PC-3 (cell line): Measurements from ENCODE around the gene GAL. TPM values are rescaled to one million over a fixed set of nuclear protein-coding genes. Genes with fewer than 3 reads are reported as not detected.

Experiments
- ATAC-seq: fragments of 200-7000 bp; cut with Tn5 transposase; 2 replicates; pipeline ENCODE4 v1.9.1; 2020; ENCODE audit warnings: mild to moderate bottlenecking, moderate library complexity
- BruUV-seq: library from RNA; stranded (reverse); fragments of 400-500 nt; replicated peaks from 2 replicates; lab custom pipeline; 2021; lab: Mats Ljungman, UMichigan
- CTCF ChIA-PET: fragments of 300-600 bp; sonication (Branson Sonifier 250); formaldehyde crosslinking; loops from one replicate; lab custom pipeline; 2022; ENCODE audit warnings: antibody characterized with exemption; lab: Charles Lee
- POLR2A ChIA-PET: fragments of 300-600 bp; sonication (Branson Sonifier 250); formaldehyde crosslinking; loops from one replicate; lab custom pipeline; 2022; ENCODE audit warnings: antibody characterized with exemption; ENCODE audit not compliant: unreplicated experiment; lab: Charles Lee
- DNase-seq: peaks from one replicate; pipeline ENCODE4 v3.0.0-alpha.2; 2015
- H2AFZ ChIP-seq: fragments of 300-600 bp; sonication (generic); 2 replicates; pipeline ENCODE4 v1.6.0; 2016; ENCODE audit warnings: antibody characterized with exemption, low read length
- H3F3A ChIP-seq: fragments of 300-600 bp; sonication (generic); one replicate; pipeline ENCODE4 v1.6.0; 2017; ENCODE audit warnings: antibody characterized with exemption, low read length, control low read depth, mild to moderate bottlenecking; ENCODE audit not compliant: unreplicated experiment
- H3K27ac ChIP-seq: fragments of 300-600 bp; sonication (generic); 2 replicates; pipeline ENCODE4 v1.5.1; 2016; ENCODE audit warnings: mild to moderate bottlenecking, low read length
- H3K27me3 ChIP-seq: fragments of 300-600 bp; sonication (generic); 2 replicates; pipeline ENCODE4 v1.6.1; 2016; ENCODE audit warnings: low read length, mixed read lengths
- H3K36me3 ChIP-seq: fragments of 300-600 bp; sonication (generic); 2 replicates; pipeline ENCODE4 v1.6.1; 2016; ENCODE audit warnings: low read depth, mixed run types, low read length, mixed read lengths
- H3K4me1 ChIP-seq: fragments of 300-600 bp; sonication (generic); 2 replicates; pipeline ENCODE4 v1.5.1; 2016; ENCODE audit warnings: low read length; ENCODE audit not compliant: insufficient read depth
- H3K4me2 ChIP-seq: fragments of 300-600 bp; sonication (generic); 2 replicates; pipeline ENCODE4 v1.6.0; 2016; ENCODE audit warnings: low read length
- H3K4me3 ChIP-seq: fragments of 300-600 bp; sonication (generic); 2 replicates; pipeline ENCODE4 v1.5.1; 2016; ENCODE audit warnings: mild to moderate bottlenecking, low read length, mixed read lengths
- H3K79me2 ChIP-seq: fragments of 300-600 bp; sonication (generic); 2 replicates; pipeline ENCODE4 v1.6.1; 2017; ENCODE audit warnings: low read length, mixed read lengths
- H3K9ac ChIP-seq: fragments of 300-600 bp; sonication (generic); 2 replicates; pipeline ENCODE4 v1.6.0; 2016; ENCODE audit warnings: mild to moderate bottlenecking, low read length
- H3K9me2 ChIP-seq: fragments of 300-600 bp; sonication (generic); replicated peaks from 2 replicates; pipeline ENCODE4 v1.6.1; 2016; ENCODE audit warnings: mixed run types, low read length, mixed read lengths
- H3K9me3 ChIP-seq: fragments of 300-600 bp; sonication (generic); 2 replicates; pipeline ENCODE4 v1.6.1; 2016; ENCODE audit warnings: low read length, mixed read lengths
- H4K20me1 ChIP-seq: fragments of 300-600 bp; sonication (generic); 2 replicates; pipeline ENCODE4 v1.6.1; 2016; ENCODE audit warnings: low read length, mixed read lengths
- EZH2 ChIP-seq: fragments of 300-600 bp; sonication (generic); IDR thresholded peaks from one replicate; pipeline ENCODE4 v1.6.1; 2017; ENCODE audit warnings: antibody characterized with exemption, mild to moderate bottlenecking, low read length; ENCODE audit not compliant: unreplicated experiment
- EZH2phosphoT487 ChIP-seq: fragments of 300-600 bp; sonication (generic); IDR thresholded peaks from 2 replicates; pipeline ENCODE4 v1.6.1; 2018; ENCODE audit warnings: mild to moderate bottlenecking, antibody characterized with exemption, low read length, borderline replicate concordance
- intact Hi-C: fragments of 100-400 bp; cut with micrococcal nuclease; formaldehyde crosslinking; loops from 2 replicates; pipeline ENCODE4 v1.9.0; 2023
- total RNA-seq: library from RNA; depleted of rRNA; stranded (reverse); fragments of >200 nt; gene quantifications from 2 replicates; pipeline ENCODE4 v1.2.3, GENCODE V29; 2014
- TF ChIP-seq, protein P1 (sequence below): fragments of 300-600 bp; sonication (generic); conservative IDR thresholded peaks from 2 replicates; pipeline ENCODE4 v1.5.1; 2017; ENCODE audit warnings: antibody characterized with exemption, low read depth, mild to moderate bottlenecking, low read length

Gene GAL
- total RNA-seq, 1 experiment from 2014 or later = 32.2 TPM

DNA sequence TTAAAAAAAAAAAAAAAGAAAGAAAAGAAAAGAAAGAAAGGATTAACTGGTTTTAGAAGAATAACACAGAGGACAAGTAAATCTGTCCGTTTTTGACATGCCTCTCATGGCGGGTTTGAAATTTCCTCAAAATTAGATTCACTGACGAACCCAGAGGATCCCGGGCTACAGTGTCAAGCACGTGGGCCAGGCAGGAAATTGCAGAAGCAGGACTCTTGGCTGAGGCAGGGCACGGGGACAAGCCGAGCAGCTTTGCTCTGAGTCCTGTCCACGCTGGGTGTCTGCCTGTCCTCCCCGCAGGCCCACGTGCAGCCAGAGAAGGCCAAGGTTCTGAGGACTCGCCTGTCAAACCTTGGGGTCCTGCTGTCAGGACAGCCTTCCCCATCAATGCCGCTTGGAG, 24.7 kb downstream of the GAL start:
- intact Hi-C loops = no loop called here
- Histone ChIP-seq H3K4me1 (no peaks in the 10 kb centered on the region), H3K36me3 (no peaks in the 10 kb centered on the region), H2AFZ (no peak overlapping the region), H3K79me2 (no peaks in the 10 kb centered on the region), H4K20me1 (no peaks in the 10 kb centered on the region), H3K27me3 (no peaks in the 10 kb centered on the region), H3K4me3 (no peak overlapping the region), H3K27ac (no peak overlapping the region), H3K9ac (no peak overlapping the region), H3F3A (no peaks in the 10 kb centered on the region), H3K9me3 (no peaks in the 10 kb centered on the region), H3K4me2 (no peak overlapping the region), H3K9me2 (no peaks in the 10 kb centered on the region)
- CTCF ChIA-PET = no interaction called here
- POLR2A ChIA-PET = no interaction called here
- DNase-seq (no peak), ATAC-seq (no peak)
- no peak for TF ChIP-seq EZH2phosphoT487
- no peak for TF ChIP-seq EZH2
- TF ChIP-seq, protein P1, sequence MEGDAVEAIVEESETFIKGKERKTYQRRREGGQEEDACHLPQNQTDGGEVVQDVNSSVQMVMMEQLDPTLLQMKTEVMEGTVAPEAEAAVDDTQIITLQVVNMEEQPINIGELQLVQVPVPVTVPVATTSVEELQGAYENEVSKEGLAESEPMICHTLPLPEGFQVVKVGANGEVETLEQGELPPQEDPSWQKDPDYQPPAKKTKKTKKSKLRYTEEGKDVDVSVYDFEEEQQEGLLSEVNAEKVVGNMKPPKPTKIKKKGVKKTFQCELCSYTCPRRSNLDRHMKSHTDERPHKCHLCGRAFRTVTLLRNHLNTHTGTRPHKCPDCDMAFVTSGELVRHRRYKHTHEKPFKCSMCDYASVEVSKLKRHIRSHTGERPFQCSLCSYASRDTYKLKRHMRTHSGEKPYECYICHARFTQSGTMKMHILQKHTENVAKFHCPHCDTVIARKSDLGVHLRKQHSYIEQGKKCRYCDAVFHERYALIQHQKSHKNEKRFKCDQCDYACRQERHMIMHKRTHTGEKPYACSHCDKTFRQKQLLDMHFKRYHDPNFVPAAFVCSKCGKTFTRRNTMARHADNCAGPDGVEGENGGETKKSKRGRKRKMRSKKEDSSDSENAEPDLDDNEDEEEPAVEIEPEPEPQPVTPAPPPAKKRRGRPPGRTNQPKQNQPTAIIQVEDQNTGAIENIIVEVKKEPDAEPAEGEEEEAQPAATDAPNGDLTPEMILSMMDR = no peak
- BruUV-seq = no TSS peak

DNA sequence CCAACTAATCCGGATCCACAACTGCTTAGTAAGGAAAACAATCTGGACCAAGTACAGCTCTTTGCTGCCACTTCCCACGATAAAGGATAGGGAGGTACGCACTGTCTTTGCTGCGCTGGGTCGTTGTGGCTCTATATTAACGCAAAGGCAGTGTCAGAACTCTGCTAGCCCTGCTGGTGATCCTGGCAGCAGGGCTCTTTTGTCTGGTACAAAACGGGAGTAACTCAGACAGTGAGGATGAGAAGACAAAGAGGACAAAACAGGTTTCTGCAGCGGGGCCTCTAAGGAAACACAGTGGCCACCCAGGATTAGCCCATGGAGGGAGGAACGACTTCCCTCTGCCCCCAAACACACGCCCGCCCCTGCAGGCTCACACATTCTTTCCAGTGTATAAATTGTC, 26.1 kb downstream of the GAL start:
- H3K79me2 ChIP-seq = no peaks in the 10 kb centered on the region
- CTCF ChIA-PET = no interaction called here
- no peak for ATAC-seq
- no peaks in the 10 kb centered on the region for H3K9me2 ChIP-seq
- H4K20me1 ChIP-seq = no peaks in the 10 kb centered on the region
- H3F3A ChIP-seq = no peaks in the 10 kb centered on the region
- intact Hi-C loops = no loop called here
- no TSS peak for BruUV-seq
- no peak overlapping the region for H3K9ac ChIP-seq
- no peak overlapping the region for H3K4me2 ChIP-seq
- no peaks in the 10 kb centered on the region for H3K27me3 ChIP-seq
- no peaks in the 10 kb centered on the region for H3K4me1 ChIP-seq
- TF ChIP-seq EZH2phosphoT487 = no peak
- TF ChIP-seq EZH2 = no peak
- TF ChIP-seq, protein P1 = no peak
- no peak overlapping the region for H3K27ac ChIP-seq
- H3K4me3 ChIP-seq = no peak overlapping the region
- no peak overlapping the region for H2AFZ ChIP-seq
- H3K9me3 ChIP-seq = no peaks in the 10 kb centered on the region
- no peaks in the 10 kb centered on the region for H3K36me3 ChIP-seq
- no peak for DNase-seq
- POLR2A ChIA-PET = no interaction called here

- H2AFZ ChIP-seq = no peak overlapping the region
- no peak overlapping the region for H3K4me2 ChIP-seq
- no peaks in the 10 kb centered on the region for H3K79me2 ChIP-seq
- H3K4me1 ChIP-seq = no peaks in the 10 kb centered on the region
- no peaks in the 10 kb centered on the region for H3K36me3 ChIP-seq
- no peaks in the 10 kb centered on the region for H3F3A ChIP-seq
- BruUV-seq = no TSS peak
- H3K9me3 ChIP-seq = no peaks in the 10 kb centered on the region
- ATAC-seq = no peak
- CTCF ChIA-PET = no interaction called here
- H3K27ac ChIP-seq = no peak overlapping the region
- H3K4me3 ChIP-seq = no peak overlapping the region
- H3K27me3 ChIP-seq = no peaks in the 10 kb centered on the region
- POLR2A ChIA-PET = no interaction called here
- no peaks in the 10 kb centered on the region for H4K20me1 ChIP-seq
- DNase-seq = no peak
- intact Hi-C loops = no loop called here
- no peaks in the 10 kb centered on the region for H3K9me2 ChIP-seq
- H3K9ac ChIP-seq = no peak overlapping the region
- TF ChIP-seq EZH2phosphoT487 (no peak), EZH2 (no peak)
- TF ChIP-seq, protein P1 = no peak
Measured at GRCh38 chr11:68711114-68711513, 26.8 kb downstream of the GAL start.
